GF-D8 (cell line): ENCODE results near the gene SLC25A22.

Experiments used
- DNase-seq: peaks from one replicate; lab custom pipeline; 2025; lab: John Stamatoyannopoulos, UW

The SLC25A22 gene

GRCh38 chr11:833849-834311 lies 35.8 kb upstream of the SLC25A22 start:
- no peak for DNase-seq

GRCh38 chr11:833114-833791 lies 35.2 kb upstream of the SLC25A22 start:
- DNase-seq = no peak

DNA sequence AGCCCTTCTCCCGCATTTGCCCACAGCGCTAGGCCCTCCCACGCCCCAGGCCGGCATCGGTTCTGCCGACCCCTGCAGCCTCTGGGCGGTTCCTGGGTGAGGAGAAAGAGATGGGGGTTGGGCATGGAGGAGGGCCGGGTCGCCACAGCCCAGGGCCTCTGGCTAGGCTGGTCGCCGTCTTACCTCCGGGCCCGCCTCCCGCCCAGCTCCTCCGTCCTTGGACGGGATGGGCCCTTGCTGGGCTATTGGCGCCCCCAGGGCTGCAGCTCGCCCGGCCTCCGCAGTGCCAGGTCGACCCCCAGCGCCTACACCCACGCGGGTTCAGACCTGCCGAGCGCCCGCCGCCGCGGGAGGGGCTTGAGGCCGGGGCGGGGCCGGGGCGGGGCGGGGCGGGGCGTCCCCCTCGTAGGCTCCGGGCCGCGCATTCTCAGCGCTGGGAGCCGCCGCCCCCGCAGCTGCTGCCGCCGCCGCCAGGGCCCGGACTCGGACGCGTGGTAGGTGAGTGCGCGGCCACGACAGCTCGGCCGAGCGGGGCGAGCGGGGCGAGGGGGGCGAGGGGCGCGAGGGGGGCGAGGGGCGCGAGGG lies 34.5 kb upstream of the SLC25A22 start, which contains the start of gene CD151:
CD151 (plus strand) TSS at position 424 of the 585 bp plus-strand sequence. CDS start 3,118 bp downstream, outside the sequence.
- DNase-seq = no peak

GRCh38 chr11:831961-832528 lies 34.0 kb upstream of the SLC25A22 start:
- no peak for DNase-seq

DNA sequence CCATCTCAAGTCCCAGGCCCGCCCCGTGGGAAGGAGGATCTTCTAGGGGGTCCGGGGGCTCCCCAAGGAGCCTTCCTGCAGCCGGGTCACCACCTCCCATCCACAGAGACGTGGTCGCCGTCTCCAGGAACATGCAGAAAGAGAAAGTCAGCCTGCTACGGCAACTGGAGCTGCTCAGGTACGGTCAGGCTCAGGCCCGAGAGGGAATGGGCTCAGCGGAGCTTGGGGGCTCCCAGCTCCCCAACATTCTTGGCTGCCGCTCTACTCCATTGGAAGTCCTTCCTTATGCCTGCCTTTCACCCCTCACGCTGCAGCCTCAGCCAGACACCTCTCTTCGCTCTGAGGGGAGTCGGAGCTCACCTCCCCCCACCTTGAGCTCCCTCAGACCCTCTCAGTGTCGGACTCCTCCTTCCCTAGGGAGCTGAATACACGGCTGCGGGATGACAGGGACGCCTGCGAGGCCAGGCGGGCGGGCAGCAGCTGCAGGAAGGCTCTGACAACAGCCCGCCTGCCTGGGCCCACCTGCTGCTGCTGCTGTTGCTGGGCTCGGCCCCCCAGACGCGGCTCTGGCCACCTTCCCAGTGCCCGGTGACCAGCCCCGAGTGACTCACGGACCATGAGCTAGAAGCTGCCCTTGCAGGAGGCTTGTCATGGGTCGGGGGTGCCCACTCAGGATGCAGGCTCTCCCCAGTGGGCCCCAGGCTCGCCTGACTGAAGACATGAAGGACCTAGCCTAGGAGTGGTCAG lies 33.2 kb upstream of the SLC25A22 start:
- no peak for DNase-seq

DNA sequence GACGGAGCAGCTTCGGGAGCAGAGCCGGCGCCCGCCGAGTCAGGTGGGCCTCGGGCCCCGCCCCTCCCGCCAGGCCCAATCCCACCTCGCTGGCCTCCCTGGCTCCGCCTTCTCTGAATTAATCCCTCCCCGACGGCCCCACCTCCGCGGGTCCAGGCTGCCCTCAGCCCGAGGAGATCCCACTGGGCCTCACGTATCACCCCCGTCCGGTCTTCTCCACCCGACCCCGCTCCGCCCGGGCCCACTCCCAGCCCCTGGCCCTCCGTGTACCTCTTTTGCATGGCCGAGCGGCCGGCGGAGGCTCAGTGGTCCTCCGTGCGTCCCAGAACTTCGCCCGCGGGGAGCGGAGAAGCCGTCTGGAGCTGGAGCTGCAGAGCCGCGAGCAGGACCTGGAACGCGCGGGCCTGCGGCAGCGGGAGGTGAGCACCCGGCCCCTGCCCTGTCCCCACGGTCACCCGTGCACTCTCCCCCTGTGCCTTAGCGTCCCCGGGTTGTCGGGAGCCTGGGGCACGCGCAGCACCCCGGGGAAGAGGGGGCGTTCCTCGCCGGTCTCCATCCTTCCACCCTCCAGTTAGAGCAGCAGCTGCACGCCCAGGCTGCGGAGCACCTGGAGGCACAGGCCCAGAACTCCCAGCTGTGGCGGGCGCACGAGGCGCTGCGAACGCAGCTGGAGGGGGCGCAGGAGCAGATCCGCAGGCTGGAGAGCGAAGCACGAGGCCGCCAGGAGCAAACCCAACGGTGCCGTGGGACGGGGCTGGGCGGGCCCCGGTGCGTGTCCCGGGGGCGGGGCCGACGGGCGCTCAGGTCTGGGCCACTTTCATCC lies 32.4 kb upstream of the SLC25A22 start:
- DNase-seq = no peak

- no peak for DNase-seq
Measured at GRCh38 chr11:829847-830294, 31.8 kb upstream of the SLC25A22 start.

DNA sequence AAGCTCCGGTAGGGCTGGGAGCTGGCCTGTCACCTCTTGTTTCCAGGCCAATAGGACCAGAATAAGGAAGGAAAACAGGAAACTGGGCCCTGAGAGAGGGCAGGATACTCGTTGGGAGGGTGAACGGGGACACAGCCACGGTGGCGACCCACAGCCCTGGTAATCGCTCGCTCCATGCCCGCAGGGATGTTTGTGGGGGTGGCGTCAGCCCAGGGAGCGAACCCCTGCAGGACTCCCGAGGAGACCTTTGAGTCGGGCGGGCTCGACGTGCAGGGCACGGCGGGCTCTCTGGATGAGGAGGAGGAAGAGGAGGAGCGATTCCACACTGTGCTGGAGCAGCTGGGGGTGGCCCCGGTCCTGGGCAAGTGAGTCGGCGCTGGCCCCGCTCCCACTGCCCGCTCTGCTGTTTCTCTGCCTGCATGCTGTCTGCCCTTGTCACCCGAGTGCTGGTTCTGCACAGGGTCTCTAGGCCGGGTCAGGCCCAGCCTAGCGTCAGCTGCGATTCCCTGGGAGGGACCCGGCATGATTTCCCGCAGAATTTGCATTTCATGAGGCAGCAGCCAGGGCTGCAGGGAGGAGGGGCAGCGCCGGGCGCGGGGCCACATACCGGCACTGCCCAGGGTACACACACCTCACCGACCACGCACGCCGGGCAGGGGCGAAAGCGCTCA lies 31.2 kb upstream of the SLC25A22 start:
- DNase-seq = peak; percentile 7

- no peak for DNase-seq
Measured at GRCh38 chr11:828506-829175, 30.6 kb upstream of the SLC25A22 start.

- DNase-seq = peak; percentile 52
Measured at GRCh38 chr11:827897-828192, 29.8 kb upstream of the SLC25A22 start, which contains the start of gene CRACR2B. Gene CRACR2B, plus strand, starts transcription at chr11:827919. Its CDS starts 689 bp downstream, at chr11:828608.

- DNase-seq = peak; percentile 32
Measured at GRCh38 chr11:827146-827896, 29.2 kb upstream of the SLC25A22 start.

- no peak for DNase-seq
Measured at GRCh38 chr11:826836-827145, 28.7 kb upstream of the SLC25A22 start.

DNA sequence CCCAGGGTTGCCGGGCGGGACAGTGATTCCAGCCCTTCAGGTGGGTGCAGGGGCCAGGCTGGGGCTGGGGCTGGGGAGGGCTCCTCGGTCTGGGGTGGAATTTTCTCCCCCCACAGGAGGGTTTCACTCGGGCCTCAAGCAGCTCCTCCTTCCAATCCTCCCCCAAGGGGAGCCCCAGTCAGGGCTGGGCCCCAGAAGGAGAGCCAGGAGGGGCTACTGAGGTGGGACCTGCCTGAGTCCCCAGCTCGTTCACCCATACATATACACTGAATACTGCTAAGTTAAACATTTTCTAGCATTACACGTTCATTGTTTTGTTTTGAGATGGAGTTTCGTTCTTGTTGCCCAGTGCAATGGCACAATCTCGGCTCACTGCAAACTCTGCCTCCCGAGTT lies 28.1 kb upstream of the SLC25A22 start:
- DNase-seq = no peak

- no peak for DNase-seq
Measured at GRCh38 chr11:825366-826226, 27.5 kb upstream of the SLC25A22 start.

GRCh38 chr11:824942-825341 lies 26.9 kb upstream of the SLC25A22 start:
- no peak for DNase-seq

- no peak for DNase-seq
Measured at GRCh38 chr11:824292-824880, 26.3 kb upstream of the SLC25A22 start.

DNA sequence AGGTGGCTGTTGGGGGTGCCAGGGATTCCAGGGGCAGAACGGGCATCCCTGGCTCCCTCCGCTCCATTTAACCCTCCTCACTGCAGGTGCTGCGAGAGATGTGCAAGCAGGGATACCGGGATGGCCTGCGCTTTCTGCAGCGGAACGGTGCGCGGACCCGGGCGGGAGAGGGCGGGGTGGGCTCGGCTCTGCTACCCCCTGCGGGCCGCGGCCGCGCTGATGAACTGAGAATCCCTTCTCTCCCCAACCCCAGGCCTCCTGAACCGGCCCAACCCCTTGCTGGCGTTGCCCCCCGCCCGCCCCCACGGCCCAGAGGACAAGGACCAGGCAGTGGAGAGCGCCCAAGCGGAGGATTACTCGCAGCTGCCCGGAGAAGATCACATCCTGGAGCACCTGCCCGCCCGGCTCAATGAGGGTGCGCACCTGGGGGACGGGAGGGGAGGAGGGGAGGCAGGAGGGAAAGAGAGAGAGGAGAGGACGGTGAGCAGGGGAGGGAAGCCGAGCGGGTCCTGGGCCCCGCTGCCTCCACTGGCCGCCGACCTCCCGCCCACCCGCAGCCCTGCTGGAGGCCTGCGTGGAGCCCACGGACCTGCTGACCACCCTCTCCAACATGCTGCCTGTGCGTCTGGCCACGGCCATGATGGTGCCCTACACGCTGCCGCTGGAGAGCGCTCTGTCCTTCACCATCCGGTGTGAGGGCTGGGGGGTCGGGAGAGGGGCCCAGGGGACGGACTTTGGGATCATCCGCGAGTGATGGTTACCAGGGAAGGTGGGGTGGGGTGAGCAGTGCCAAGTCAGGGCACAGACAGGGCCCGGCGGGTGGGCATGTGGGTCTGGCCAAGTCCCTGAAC lies 25.6 kb upstream of the SLC25A22 start:
- DNase-seq = no peak
